ENCODE measurements around the gene SSR4. TPM values are rescaled to one million over a fixed set of nuclear protein-coding genes. Genes with fewer than 3 reads are reported as not detected.

The SSR4 gene
- total RNA-seq, 1 donor from 2014 or later, result 210 TPM

GRCh38 chrX:153765138-153766079 lies 29.1 kb upstream of the SSR4 start:
- H3K27me3 ChIP-seq (ENCODE audit: low read depth), result no peaks in the 10 kb centered on the region
- peak; percentile 4 to 13 for ATAC-seq
- intact Hi-C loops (cut with DNase I), result loop anchor here (10.0 kb wide), 1 partner anchor 189 kb away; no protein-coding TSS in a partner anchor
- peak overlapping the region; percentile 53 for H3K27ac ChIP-seq
- peak; percentile 32 for DNase-seq
- H3K4me1 ChIP-seq, result no peaks in the 10 kb centered on the region
- H3K36me3 ChIP-seq, result no peaks in the 10 kb centered on the region
- H3K9me3 ChIP-seq, result no peaks in the 10 kb centered on the region
- H3K4me3 ChIP-seq, result peak overlapping the region; percentile 17
- TF ChIP-seq, protein P1, sequence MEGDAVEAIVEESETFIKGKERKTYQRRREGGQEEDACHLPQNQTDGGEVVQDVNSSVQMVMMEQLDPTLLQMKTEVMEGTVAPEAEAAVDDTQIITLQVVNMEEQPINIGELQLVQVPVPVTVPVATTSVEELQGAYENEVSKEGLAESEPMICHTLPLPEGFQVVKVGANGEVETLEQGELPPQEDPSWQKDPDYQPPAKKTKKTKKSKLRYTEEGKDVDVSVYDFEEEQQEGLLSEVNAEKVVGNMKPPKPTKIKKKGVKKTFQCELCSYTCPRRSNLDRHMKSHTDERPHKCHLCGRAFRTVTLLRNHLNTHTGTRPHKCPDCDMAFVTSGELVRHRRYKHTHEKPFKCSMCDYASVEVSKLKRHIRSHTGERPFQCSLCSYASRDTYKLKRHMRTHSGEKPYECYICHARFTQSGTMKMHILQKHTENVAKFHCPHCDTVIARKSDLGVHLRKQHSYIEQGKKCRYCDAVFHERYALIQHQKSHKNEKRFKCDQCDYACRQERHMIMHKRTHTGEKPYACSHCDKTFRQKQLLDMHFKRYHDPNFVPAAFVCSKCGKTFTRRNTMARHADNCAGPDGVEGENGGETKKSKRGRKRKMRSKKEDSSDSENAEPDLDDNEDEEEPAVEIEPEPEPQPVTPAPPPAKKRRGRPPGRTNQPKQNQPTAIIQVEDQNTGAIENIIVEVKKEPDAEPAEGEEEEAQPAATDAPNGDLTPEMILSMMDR (IDR thresholded peaks at IDR 0.05), result no peak

DNA sequence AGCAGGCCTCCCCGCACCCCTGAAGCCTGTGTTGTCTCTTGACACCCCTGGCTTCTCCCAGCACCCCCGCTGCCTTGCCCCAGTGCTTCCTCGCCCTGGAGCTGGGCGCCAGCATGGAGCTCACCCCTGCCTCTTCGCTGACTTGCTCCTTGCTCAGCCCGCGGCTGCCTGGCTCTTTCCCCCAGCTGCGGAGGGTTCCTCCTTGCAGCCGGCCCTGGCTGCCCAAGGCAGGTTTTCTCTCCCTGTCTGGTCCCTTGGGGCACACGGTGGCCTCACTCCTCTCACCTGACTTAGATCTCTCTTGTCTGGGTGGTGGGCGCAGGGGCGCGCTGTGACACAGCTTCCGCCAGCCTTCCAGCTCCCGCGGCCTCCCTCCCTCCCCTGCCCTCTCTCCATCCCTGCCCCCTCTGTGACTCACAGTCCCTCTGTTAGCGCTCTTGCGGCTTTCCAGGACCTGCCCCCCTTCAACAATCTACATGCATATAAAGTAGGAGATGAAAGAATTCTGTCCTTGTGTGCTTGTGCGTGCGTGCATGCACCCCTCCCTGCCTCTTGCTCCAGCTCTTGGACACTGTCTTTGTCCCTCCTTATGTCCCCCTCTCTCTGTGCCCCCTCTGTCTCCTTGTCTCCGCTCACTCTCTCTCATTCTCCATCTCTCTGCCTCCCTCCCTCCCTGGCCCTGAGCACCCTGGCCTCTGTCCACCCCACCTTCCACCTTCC lies 28.2 kb upstream of the SSR4 start:
- DNase-seq (peak; percentile 30), ATAC-seq (no peak)
- Histone ChIP-seq H3K4me3 (peak overlapping the region; percentile 17), H3K27ac (no peak overlapping the region), H3K9me3 (no peaks in the 10 kb centered on the region), H3K27me3 (ENCODE audit: low read depth) (no peaks in the 10 kb centered on the region), H3K36me3 (no peaks in the 10 kb centered on the region), H3K4me1 (no peaks in the 10 kb centered on the region)
- intact Hi-C loops (cut with DNase I), result loop anchor here (10.0 kb wide), 1 partner anchor 189 kb away; no protein-coding TSS in a partner anchor
- TF ChIP-seq, protein P1 (IDR thresholded peaks at IDR 0.05), result no peak

DNA sequence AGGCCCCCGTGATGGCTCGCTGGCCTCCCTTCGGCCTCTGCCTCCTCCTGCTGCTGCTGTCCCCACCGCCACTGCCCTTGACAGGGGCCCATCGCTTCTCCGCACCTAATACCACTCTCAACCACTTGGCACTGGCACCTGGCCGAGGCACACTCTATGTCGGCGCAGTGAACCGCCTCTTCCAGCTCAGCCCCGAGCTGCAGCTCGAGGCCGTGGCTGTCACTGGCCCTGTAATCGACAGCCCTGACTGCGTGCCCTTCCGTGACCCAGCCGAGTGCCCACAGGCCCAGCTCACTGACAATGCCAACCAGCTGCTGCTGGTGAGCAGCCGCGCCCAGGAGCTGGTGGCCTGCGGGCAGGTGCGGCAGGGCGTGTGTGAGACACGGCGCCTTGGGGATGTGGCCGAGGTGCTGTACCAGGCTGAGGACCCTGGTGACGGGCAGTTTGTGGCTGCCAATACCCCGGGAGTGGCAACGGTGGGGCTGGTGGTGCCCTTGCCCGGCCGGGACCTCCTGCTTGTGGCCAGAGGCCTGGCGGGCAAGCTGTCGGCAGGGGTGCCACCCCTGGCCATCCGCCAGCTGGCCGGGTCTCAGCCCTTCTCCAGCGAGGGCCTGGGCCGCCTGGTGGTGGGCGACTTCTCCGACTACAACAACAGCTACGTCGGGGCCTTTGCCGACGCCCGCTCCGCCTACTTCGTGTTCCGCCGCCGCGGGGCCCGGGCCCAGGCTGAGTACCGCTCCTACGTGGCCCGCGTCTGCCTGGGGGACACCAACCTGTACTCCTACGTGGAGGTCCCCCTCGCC lies 27.4 kb upstream of the SSR4 start:
- ATAC-seq (no peak), DNase-seq (peak; percentile 22)
- intact Hi-C loops (cut with DNase I), result loop anchor here (10.0 kb wide), 1 partner anchor 188 kb away; no protein-coding TSS in a partner anchor
- Histone ChIP-seq H3K36me3 (no peaks in the 10 kb centered on the region), H3K27ac (no peak overlapping the region), H3K4me3 (no peak overlapping the region), H3K27me3 (ENCODE audit: low read depth) (no peaks in the 10 kb centered on the region), H3K9me3 (no peaks in the 10 kb centered on the region), H3K4me1 (no peaks in the 10 kb centered on the region)
- TF ChIP-seq, protein P1 (IDR thresholded peaks at IDR 0.05), result no peak

DNA sequence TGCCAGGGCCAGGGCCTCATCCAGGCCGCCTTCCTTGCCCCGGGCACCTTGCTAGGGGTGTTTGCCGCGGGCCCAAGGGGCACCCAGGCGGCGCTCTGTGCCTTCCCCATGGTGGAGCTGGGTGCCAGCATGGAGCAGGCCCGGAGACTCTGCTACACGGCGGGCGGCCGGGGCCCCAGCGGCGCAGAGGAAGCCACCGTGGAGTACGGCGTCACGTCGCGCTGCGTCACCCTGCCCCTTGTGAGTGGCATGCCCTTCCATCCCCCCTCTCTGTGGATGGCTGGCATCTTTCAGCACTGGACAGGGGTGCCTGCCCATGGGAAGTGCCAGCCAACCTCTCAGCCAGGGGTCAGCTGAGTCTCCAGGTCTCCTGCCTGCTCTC lies 26.8 kb upstream of the SSR4 start:
- intact Hi-C loops (cut with DNase I), result loop anchor here (10.0 kb wide), 1 partner anchor 187 kb away; no protein-coding TSS in a partner anchor
- ATAC-seq (no peak), DNase-seq (no peak)
- Histone ChIP-seq H3K9me3 (no peaks in the 10 kb centered on the region), H3K4me3 (no peak overlapping the region), H3K27me3 (ENCODE audit: low read depth) (no peaks in the 10 kb centered on the region), H3K27ac (no peak overlapping the region), H3K36me3 (no peaks in the 10 kb centered on the region), H3K4me1 (no peaks in the 10 kb centered on the region)
- TF ChIP-seq, protein P1 (IDR thresholded peaks at IDR 0.05), result no peak

Measured in lower lobe of right lung (tissue), 2 donors.